Activated naive CD4-positive, alpha-beta T cell treated with anti-CD3 and anti-CD28 coated beads, Interleukin-2, amount 10 ng/mL, durations not matched to agents 7 days and 5 days (primary cell): ENCODE measurements around the gene ARPP19.
"Not testable (repeated sequence)": the region's sequence is repeated elsewhere in the genome, so short reads cannot be mapped to it uniquely, and the experiment has no call there.

Source experiments
- CTCF ChIA-PET: fragments of 350-600 bp; sonication (Branson Sonifier 250); formaldehyde crosslinking; loops from one replicate; lab custom pipeline; 2021; ENCODE audit warnings: antibody characterized with exemption; lab: Charles Lee
- DNase-seq: peaks from one replicate; pipeline ENCODE4 v3.0.0-alpha.2; 2020
- H3K27ac Mint-ChIP-seq: one replicate; pipeline ENCODE4 v1.8.0; 2021; ENCODE audit warnings: mild to moderate bottlenecking, moderate library complexity, mixed read lengths
- H3K27me3 Mint-ChIP-seq: one replicate; pipeline ENCODE4 v1.8.0; 2021; ENCODE audit warnings: mild to moderate bottlenecking, mixed read lengths
- H3K36me3 Mint-ChIP-seq: one replicate; pipeline ENCODE4 v1.8.0; 2021; ENCODE audit warnings: mixed read lengths
- H3K4me1 Mint-ChIP-seq: one replicate; pipeline ENCODE4 v1.8.0; 2021; ENCODE audit warnings: mixed read lengths
- H3K4me3 Mint-ChIP-seq: one replicate; pipeline ENCODE4 v1.8.0; 2021; ENCODE audit warnings: mild to moderate bottlenecking, moderate library complexity, mixed read lengths
- H3K9me3 Mint-ChIP-seq: one replicate; pipeline ENCODE4 v1.8.0; 2021; ENCODE audit warnings: mixed read lengths

Gene ARPP19

GRCh38 chr15:52563501-52564060 lies 5.2 kb downstream of the ARPP19 start:
- DNase-seq, result no peak
- H3K36me3 Mint-ChIP-seq, result peaks cover 21% of the 10 kb centered on the region
- no peak overlapping the region for H3K27ac Mint-ChIP-seq
- CTCF ChIA-PET, result interaction anchor here (1.0 kb wide), 1 partner anchor 10 kb away, joined by 3 read pairs; no protein-coding TSS in a partner anchor
- no peaks in the 10 kb centered on the region for H3K9me3 Mint-ChIP-seq
- no peaks in the 10 kb centered on the region for H3K27me3 Mint-ChIP-seq
- no peak overlapping the region for H3K4me3 Mint-ChIP-seq
- H3K4me1 Mint-ChIP-seq, result peaks cover 66% of the 10 kb centered on the region

- H3K4me1 Mint-ChIP-seq, result peaks cover 49% of the 10 kb centered on the region
- peak overlapping the region; percentile 13 for H3K27ac Mint-ChIP-seq
- H3K9me3 Mint-ChIP-seq, result no peaks in the 10 kb centered on the region
- no peaks in the 10 kb centered on the region for H3K27me3 Mint-ChIP-seq
- CTCF ChIA-PET, result interaction anchor here (1.1 to 1.2 kb wide), 2 partner anchors 28 to 120 kb away, joined by 4 to 6 read pairs; partner anchors contain the start of gene ATOSA
- DNase-seq, result no peak
- no peak overlapping the region for H3K4me3 Mint-ChIP-seq
- peaks cover 30% of the 10 kb centered on the region for H3K36me3 Mint-ChIP-seq
Observed at GRCh38 chr15:52559575-52559974, 9.3 kb downstream of the ARPP19 start.

GRCh38 chr15:52559022-52559421 lies 9.8 kb downstream of the ARPP19 start:
- Mint-ChIP-seq H3K27me3 (no peaks in the 10 kb centered on the region), H3K9me3 (no peaks in the 10 kb centered on the region), H3K4me1 (peaks cover 44% of the 10 kb centered on the region), H3K4me3 (no peak overlapping the region), H3K27ac (peak overlapping the region; percentile 12), H3K36me3 (peaks cover 30% of the 10 kb centered on the region)
- no peak for DNase-seq
- CTCF ChIA-PET, result interaction anchor here (1.1 to 1.2 kb wide), 2 partner anchors 28 to 120 kb away, joined by 4 to 6 read pairs; partner anchors contain the start of gene ATOSA

- Mint-ChIP-seq H3K4me1 (peaks cover 37% of the 10 kb centered on the region), H3K9me3 (no peaks in the 10 kb centered on the region), H3K4me3 (no peak overlapping the region), H3K27ac (peak overlapping the region; percentile 58), H3K27me3 (no peaks in the 10 kb centered on the region), H3K36me3 (peaks cover 30% of the 10 kb centered on the region)
- DNase-seq, result peak; percentile 49
- CTCF ChIA-PET, result no interaction called here
Observed at GRCh38 chr15:52558196-52558595, 10.6 kb downstream of the ARPP19 start.

- Mint-ChIP-seq H3K9me3 (no peaks in the 10 kb centered on the region), H3K4me1 (peaks cover 34% of the 10 kb centered on the region), H3K27me3 (no peaks in the 10 kb centered on the region), H3K4me3 (no peak overlapping the region), H3K27ac (no peak overlapping the region), H3K36me3 (peaks cover 26% of the 10 kb centered on the region)
- CTCF ChIA-PET, result no interaction called here
- DNase-seq, result no peak
Observed at GRCh38 chr15:52557274-52557641, 11.6 kb downstream of the ARPP19 start.

- Mint-ChIP-seq H3K27ac (no peak overlapping the region), H3K36me3 (peaks cover 29% of the 10 kb centered on the region), H3K4me3 (no peak overlapping the region), H3K27me3 (no peaks in the 10 kb centered on the region), H3K9me3 (no peaks in the 10 kb centered on the region), H3K4me1 (peaks cover 32% of the 10 kb centered on the region)
- CTCF ChIA-PET, result no interaction called here
- no peak for DNase-seq
Observed at GRCh38 chr15:52556524-52557273, 12.1 kb downstream of the ARPP19 start.

GRCh38 chr15:52552303-52552702 lies 16.5 kb downstream of the ARPP19 start:
- Mint-ChIP-seq H3K27ac (no peak overlapping the region), H3K36me3 (peaks cover 39% of the 10 kb centered on the region), H3K4me1 (no peaks in the 10 kb centered on the region), H3K27me3 (no peaks in the 10 kb centered on the region), H3K9me3 (no peaks in the 10 kb centered on the region), H3K4me3 (no peak overlapping the region)
- CTCF ChIA-PET, result interaction anchor here (0.6 kb wide), 1 partner anchor 164 kb away, joined by 3 read pairs; no protein-coding TSS in a partner anchor
- no peak for DNase-seq

- Mint-ChIP-seq H3K4me1 (peaks cover under 1% of the 10 kb centered on the region), H3K27ac (no peak overlapping the region), H3K9me3 (no peaks in the 10 kb centered on the region), H3K4me3 (no peak overlapping the region), H3K27me3 (no peaks in the 10 kb centered on the region), H3K36me3 (peaks cover 42% of the 10 kb centered on the region)
- CTCF ChIA-PET, result interaction anchor here (0.6 kb wide), 1 partner anchor 164 kb away, joined by 3 read pairs; no protein-coding TSS in a partner anchor
- no peak for DNase-seq
Observed at GRCh38 chr15:52551762-52552161, 17.1 kb downstream of the ARPP19 start.

GRCh38 chr15:52551186-52551585 lies 17.6 kb downstream of the ARPP19 start:
- DNase-seq, H3K27ac Mint-ChIP-seq, CTCF ChIA-PET, H3K9me3 Mint-ChIP-seq, H3K4me1 Mint-ChIP-seq, H3K4me3 Mint-ChIP-seq, H3K27me3 Mint-ChIP-seq: not testable (repeated sequence)
- H3K36me3 Mint-ChIP-seq, result peaks cover 43% of the 10 kb centered on the region

- Mint-ChIP-seq H3K27ac (peak overlapping the region; percentile 71), H3K36me3 (peaks cover 41% of the 10 kb centered on the region)
- CTCF ChIA-PET, result interaction anchor here (1.3 kb wide), 1 partner anchor 13 kb away, joined by 3 read pairs; no protein-coding TSS in a partner anchor
Observed at GRCh38 chr15:52546031-52546751, 22.6 kb downstream of the ARPP19 start.

GRCh38 chr15:52540374-52541012 lies 28.3 kb downstream of the ARPP19 start:
- peaks cover 6% of the 10 kb centered on the region for H3K36me3 Mint-ChIP-seq
- no peak overlapping the region for H3K27ac Mint-ChIP-seq
- H3K27me3 Mint-ChIP-seq, result peaks cover 16% of the 10 kb centered on the region
- H3K9me3 Mint-ChIP-seq, result peaks cover 17% of the 10 kb centered on the region
- peaks cover 1% of the 10 kb centered on the region for H3K4me1 Mint-ChIP-seq
- CTCF ChIA-PET, result no interaction called here
- DNase-seq, result no peak
- no peak overlapping the region for H3K4me3 Mint-ChIP-seq

More at GRCh38 chr15:52546031-52546751, 22.6 kb downstream of the ARPP19 start:
- Mint-ChIP-seq H3K4me1 (peaks cover 10% of the 10 kb centered on the region), H3K27me3 (peaks cover 8% of the 10 kb centered on the region), H3K4me3 (no peak overlapping the region), H3K9me3 (peaks cover 8% of the 10 kb centered on the region)
- peak; percentile 34 for DNase-seq

GRCh38 chr15:52537459-52537858 lies 31.4 kb downstream of the ARPP19 start:
- Mint-ChIP-seq H3K4me1 (peaks cover 9% of the 10 kb centered on the region), H3K36me3 (no peaks in the 10 kb centered on the region), H3K9me3 (peaks cover 16% of the 10 kb centered on the region), H3K4me3 (no peak overlapping the region), H3K27ac (no peak overlapping the region), H3K27me3 (peaks cover 19% of the 10 kb centered on the region)
- no peak for DNase-seq
- CTCF ChIA-PET, result no interaction called here

- no peak overlapping the region for H3K27ac Mint-ChIP-seq
- H3K4me3 Mint-ChIP-seq, result no peak overlapping the region
- peaks cover 40% of the 10 kb centered on the region for H3K27me3 Mint-ChIP-seq
- DNase-seq, result no peak
- H3K36me3 Mint-ChIP-seq, result no peaks in the 10 kb centered on the region
- CTCF ChIA-PET, result interaction anchor here (1.5 kb wide), 1 partner anchor 13 kb away, joined by 3 read pairs; no protein-coding TSS in a partner anchor
- no peaks in the 10 kb centered on the region for H3K9me3 Mint-ChIP-seq
- H3K4me1 Mint-ChIP-seq, result peaks cover 25% of the 10 kb centered on the region
Observed at GRCh38 chr15:52532427-52532826, 36.4 kb downstream of the ARPP19 start.

- CTCF ChIA-PET, result interaction anchor here (2.5 kb wide), 1 partner anchor 199 kb away, joined by 7 read pairs; no protein-coding TSS in a partner anchor
- H3K27ac Mint-ChIP-seq, result peak overlapping the region; percentile 9
- peaks cover 40% of the 10 kb centered on the region for H3K27me3 Mint-ChIP-seq
- no peaks in the 10 kb centered on the region for H3K36me3 Mint-ChIP-seq
- DNase-seq, result no peak
- peak overlapping the region; percentile 69 for H3K4me3 Mint-ChIP-seq
- H3K9me3 Mint-ChIP-seq, result no peaks in the 10 kb centered on the region
- H3K4me1 Mint-ChIP-seq, result peaks cover 27% of the 10 kb centered on the region
Observed at GRCh38 chr15:52529940-52530339, 38.9 kb downstream of the ARPP19 start.
